ENCODE data around the gene WDR77.

GRCh38 chr1:111466480-111466879 lies 17.4 kb upstream of the WDR77 start:
- TF ChIP-seq CREB1 (IDR thresholded peaks at IDR 0.05; ENCODE audit: low read depth) (no peak), TEAD4 (IDR thresholded peaks at IDR 0.05) (no peak), EGR1 (IDR thresholded peaks at IDR 0.05) (no peak), REST (IDR thresholded peaks at IDR 0.05; ENCODE audit: low read depth) (no peak), RAD21 (IDR thresholded peaks at IDR 0.05; ENCODE audit: low read depth) (no peak)
